ENCODE data around the gene LLGL2.

- TF ChIP-seq CTCF (IDR thresholded peaks at IDR 0.05), result no peak
- TF ChIP-seq ZFX (IDR thresholded peaks at IDR 0.05; ENCODE audit: borderline replicate concordance), result no peak
These were observed 48.6 kb upstream of the LLGL2 start for GRCh38 chr17:75476752-75477489.

All from 22Rv1 (cell line).